ENCODE data around the gene TPR.
"Not testable (repeated sequence)": the region's sequence is repeated elsewhere in the genome, so short reads cannot be mapped to it uniquely, and the experiment has no call there.

TPR gene

DNA sequence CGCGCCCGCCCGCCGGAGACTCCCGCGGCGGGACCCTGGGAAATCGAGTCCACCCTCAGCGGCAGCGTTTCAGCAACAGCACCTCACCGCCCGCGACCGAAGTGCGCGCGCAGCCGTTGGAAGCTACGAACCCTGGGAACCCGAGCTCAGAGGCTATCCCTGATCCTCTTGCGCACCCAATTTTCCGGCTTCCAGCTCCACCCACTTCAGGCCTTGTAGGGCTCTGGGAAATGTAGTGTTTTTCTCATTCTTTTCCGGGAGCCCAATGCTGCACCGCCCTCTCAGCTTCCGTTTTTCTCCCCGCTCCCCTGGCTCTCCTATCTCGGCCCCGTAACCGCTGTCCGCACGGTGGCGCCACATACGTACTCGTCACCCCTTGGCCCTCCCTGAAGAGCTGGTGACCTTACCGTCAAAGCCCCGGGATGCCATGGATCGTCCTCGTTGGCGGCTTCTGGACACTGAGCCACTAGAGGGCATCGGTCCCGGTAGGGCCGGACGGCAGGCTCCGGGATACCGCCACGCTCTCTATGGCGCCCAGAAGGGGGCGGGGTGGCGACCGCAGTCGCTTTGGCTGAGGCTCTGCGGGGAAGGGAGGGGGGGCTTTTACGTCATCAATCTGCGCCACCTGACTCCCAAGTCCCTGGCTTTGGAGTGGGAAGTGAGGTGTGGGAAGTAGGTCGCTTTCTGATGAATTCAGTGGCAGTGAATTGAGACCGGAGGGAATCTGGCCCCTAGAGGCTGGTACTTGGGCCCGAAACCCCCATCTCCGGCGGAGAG lies at the start of gene TPR, which contains the start of gene ODR4:
Gene TPR (minus strand): TSS at position 102 of the 777 bp plus-strand sequence. CDS start 225 bp downstream, outside the sequence.
Gene ODR4 (plus strand): TSS at position 687 of the 777 bp plus-strand sequence. CDS start 3,948 bp downstream, outside the sequence.
- DNase-seq (ENCODE audit: low spot score): peak; percentile 100

DNA sequence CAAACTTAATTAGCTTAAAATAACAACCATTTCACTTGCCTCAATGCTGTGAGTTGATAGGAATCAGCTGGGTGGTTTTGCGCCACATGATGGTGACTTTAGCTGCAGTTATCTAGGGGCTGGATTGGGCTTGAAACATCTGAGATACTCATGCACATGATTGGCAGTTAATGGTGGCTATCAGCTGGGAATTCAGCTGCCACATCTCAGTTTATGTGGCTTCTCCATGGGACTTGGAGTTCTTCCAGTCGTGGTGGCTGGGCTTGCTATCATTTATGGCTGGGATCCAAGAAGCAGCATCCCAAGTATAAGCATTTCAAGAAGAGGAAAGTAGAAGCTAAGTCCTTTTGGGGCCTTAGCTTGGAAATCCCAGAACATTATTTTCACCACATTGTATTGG lies 49.5 kb upstream of the TPR start:
- DNase-seq (ENCODE audit: low spot score): no peak

DNA sequence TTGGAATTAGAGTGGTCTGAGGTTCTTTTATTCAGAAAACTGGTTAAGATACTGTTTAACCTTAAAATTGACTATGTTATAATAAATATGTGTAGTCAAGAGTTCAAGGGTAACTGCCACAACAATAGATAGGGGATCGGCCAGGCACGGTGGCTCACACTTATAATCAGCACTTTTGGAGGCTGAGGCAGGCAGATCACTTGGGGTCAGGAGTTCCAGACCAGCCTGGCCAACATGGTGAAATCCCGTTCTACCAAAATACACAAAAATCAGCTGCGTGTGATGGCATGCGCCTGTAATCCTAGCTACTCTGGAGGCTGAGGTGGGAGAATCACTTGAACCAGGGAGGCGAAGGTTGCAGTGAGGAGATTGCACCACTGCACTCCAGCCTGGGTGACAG lies 46.4 kb upstream of the TPR start:
- no peak for DNase-seq (ENCODE audit: low spot score)

DNA sequence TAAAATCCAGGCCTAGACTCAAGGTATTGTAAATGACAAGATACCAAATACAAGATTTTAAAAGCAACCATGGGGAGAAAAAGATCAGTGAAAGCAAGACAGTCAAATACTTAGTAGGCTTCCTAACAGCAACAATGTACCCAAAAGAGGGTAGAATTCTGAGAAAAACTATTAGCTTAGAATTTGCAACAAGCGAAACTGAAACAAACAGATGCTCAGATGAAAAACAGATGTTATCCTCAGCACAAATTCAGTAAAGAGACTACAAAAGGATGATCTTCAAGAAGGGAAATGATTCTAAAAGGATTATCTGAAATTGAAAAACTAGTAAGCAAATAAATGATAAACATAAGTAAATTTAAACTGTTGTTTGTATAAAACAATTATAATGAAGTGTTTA lies 45.9 kb upstream of the TPR start:
- DNase-seq (ENCODE audit: low spot score): no peak

DNA sequence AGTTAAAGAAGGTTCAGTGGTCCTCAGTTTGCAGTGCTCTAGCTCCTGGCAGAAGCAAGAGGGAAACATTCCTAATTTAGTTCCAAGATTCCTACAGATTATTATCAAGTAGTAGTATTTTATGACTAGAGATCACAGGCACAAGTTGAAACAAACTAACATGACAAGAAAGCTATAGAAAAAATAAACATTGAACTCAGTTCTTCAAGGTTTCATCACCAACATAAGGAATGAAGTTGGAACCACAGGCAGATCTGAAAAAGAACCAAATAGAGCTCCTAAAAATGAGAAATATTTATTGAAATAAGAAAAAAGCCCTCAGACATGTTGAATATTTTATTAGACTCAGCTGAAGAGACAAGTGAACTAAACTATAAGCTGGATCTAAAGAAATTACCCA lies 45.3 kb upstream of the TPR start:
- no peak for DNase-seq (ENCODE audit: low spot score)

DNA sequence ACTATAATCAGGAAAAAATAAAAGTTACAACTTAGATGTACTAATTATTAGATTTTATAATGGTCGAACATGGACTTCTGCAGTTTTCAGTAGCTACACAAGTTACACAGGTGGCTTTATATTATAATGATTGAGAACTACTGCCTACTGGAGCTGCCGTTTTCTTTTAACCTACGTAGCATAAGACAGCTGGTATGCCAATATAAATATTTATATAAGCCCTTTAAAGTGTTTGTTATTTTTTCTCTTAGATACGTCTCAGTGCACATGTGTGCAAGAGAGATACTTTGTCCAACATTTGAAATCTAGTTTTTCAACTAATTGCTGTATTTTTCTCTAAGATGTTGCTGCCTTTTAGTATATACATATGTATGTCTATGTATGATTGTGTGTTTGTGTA lies 43.5 kb upstream of the TPR start:
- no peak for DNase-seq (ENCODE audit: low spot score)

DNA sequence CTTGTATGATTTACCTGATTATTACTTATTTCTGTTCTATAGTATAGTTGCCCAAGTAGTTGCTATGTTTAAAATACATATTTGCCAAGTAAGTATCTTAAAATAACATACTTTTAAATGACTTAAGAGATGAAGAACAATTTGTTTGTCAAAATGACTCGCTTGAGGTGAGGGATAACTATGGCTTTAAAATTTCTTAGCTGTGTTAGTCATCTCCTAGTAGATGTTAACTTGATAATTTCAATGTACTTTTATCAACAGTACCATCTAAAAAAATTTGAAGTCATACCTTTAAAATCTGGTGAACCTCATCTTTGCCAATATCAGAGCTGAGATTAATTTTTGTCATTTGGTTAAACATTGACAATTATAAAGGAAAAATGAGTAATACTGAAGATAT lies 38.3 kb upstream of the TPR start:
- DNase-seq (ENCODE audit: low spot score): no peak

DNA sequence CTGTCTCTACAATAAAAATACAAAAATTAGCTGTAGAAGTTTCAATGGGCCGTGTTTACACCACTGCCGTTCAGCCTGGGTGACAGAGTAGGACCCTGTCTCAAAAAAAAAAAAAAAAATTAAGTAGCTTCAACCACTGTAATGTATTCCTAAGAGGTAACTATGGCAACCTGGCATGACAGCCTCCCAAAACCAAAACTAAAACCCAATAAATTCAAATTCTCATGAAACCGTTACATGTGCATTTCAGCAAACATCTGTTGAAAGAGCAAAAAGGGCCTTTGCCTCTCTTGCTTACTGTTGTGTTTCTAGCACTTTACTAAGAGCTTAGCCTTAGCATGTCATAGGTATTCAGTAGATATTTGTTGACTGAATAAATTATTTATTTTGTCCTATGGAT lies 34.0 kb upstream of the TPR start:
- no peak for DNase-seq (ENCODE audit: low spot score)

DNA sequence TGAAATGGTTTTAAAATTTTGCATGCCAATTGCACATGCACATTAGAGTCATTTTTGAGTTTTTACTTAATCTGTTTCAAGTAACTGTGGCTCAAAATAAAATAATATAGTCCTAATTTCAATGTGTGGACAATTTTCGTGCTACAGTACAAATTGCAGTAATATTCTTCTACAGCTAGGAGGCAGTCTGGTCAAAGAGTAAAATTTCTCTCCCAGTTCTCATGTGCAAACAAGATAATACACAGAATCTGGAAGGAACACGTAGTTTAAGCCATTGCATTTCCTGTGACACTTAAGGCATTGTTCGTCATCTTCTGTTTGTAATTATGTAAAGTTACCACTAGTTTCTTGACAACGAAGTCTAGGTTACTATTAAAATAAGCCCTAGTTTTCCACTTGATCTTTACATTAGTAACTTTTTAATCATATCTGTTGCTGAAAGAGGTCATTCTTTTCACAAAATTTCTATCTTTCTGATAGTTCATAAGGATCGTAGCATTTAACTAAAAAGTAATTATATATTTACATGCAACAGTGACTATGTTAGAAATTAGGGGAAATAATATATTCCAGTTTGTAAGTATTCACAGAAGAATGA lies 29.5 kb upstream of the TPR start:
- DNase-seq (ENCODE audit: low spot score): peak; percentile 85

DNA sequence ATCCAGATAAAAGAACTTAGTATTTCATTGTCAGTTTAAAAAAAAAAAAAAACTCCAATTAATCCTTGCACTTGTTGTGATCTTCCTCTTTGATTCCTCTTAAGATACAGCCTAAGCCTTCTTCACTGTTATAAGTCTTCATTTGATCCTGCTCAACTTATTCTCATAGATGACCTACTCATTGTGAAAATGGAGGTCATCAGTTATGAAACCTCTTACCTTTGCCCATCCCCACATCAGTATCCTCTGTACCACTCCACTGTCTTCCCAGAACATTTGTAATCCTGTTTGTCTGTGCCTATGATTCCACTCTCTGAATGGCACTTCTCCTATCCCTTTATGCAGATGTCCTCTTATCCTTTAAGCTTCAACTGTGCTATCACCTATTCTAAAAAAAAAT lies 28.6 kb upstream of the TPR start:
- no peak for DNase-seq (ENCODE audit: low spot score)

DNA sequence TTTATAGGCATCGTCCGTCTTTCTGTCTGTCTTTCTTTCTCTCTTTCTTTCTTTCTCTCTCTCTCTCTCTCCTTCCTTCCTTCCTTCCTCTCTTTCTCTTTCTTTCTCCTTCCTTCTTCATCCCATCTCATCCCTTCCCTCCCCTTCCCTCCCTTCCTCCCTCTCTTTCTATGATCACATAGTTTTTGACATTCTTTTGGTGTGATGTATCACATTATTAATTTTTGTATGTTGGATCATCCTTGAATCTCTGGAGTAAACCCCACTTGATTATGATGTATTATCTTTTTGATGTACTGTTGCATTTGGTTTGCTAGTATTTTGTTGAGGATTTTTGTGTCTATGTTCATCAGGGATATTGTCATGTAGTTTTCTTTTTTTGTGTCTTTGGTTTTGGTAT lies 26.4 kb upstream of the TPR start:
- not testable (repeated sequence) for DNase-seq (ENCODE audit: low spot score)

DNA sequence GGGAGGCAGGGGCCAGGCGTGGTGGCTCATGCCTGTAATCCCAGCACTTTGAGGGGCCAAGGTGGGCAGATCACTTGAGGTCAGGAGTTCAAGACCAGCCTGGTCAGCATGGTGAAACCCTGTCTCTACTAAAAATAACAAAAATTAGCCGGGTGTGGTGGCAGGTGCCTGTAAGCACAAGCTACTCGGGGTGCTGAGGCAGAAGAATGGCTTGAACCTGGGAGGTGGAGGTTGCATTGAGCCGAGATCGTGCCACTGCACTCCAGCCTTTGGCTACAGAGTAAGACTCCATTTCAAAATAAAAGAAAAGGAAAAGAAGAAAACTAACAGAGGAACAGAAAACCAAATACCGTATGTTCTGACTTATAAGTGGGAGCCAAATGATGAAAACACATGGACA lies 17.7 kb upstream of the TPR start:
- DNase-seq (ENCODE audit: low spot score): not testable (repeated sequence)

DNA sequence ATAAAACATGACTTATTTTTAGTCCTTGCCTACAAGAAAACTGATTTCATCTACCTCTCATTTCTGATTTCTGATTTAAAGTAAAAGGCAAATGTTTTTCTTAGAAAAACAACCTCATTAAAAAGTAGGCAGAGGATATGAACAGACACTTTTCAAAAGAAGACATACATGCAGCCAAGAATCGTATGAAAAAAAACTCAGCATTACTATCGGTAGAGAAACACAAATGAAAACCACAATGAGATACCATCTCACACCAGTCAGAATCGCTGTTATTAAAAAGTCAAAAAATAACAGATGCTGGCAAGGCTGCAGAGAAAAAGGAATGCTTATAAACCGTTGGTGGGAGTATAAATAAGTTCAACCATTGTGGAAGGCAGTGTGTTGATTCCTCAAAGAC lies 16.8 kb upstream of the TPR start:
- DNase-seq (ENCODE audit: low spot score): no peak

DNA sequence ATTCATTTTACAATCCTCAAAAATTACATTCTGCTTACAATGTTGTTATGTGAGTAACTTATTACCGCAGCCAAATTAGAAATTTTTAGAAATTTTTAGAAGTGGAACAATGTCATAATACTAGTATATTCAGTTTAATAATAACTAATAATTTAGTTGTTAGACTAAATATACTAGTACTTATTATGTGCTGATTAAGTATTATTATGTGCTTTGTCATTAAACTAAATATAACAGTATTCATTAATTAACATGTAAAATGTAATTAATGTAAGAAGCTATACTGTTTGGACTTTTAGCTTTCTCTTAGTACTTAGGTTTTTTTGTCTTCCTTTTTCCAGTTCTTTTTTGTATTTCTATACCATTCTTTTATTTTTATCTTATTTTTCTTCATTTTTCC lies 15.9 kb upstream of the TPR start:
- no peak for DNase-seq (ENCODE audit: low spot score)

DNA sequence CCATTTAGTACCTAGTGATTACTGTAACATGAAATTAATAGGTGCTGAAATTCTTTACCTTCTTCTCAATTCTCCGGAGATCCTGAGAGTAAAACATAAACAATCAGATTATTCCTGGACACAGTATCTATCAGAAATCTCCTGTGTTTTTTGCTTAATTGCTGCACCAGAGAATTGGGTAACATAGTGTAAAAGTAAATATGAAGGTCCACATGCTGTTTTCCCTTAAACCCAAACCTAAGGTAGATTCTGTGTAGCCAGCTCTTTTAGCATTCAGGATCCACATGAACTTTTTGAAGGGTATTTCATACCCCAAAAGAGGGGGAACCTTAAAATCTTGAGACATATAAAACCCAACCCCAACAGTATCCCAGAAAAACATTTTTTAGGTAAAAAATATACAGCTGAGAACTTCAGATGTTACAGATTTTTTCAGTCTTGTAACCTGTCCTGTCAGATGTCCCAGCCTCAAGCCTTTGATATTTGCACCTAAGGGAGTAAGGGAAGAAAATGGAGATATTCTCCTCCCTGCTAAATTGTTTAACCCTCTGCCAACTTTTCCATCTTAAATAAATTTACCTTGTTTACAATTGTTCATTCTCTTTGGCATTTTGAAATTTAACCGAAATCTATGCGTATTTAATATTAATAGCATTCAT lies 11.8 kb upstream of the TPR start:
- no peak for DNase-seq (ENCODE audit: low spot score)

DNA sequence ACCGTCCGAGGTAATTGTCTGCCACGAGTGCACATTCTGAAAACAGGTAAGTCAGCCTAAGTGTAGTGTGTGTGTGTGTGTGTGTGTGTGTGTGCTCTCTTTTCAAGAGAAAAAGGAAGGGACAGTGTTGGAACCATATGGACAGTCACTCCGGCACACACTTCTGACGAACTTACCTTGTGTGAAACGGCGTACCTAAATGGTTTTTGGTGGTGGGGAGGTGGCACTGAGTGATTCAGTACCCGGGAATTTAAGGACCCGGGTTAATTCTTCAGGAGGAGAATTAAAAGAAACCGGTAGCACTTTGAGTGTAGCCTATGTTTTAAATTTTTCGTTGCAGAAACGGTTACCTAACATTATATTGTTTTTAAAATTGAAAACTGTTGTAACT lies 871 bp upstream of the TPR start:
- DNase-seq (ENCODE audit: low spot score): no peak

DNA sequence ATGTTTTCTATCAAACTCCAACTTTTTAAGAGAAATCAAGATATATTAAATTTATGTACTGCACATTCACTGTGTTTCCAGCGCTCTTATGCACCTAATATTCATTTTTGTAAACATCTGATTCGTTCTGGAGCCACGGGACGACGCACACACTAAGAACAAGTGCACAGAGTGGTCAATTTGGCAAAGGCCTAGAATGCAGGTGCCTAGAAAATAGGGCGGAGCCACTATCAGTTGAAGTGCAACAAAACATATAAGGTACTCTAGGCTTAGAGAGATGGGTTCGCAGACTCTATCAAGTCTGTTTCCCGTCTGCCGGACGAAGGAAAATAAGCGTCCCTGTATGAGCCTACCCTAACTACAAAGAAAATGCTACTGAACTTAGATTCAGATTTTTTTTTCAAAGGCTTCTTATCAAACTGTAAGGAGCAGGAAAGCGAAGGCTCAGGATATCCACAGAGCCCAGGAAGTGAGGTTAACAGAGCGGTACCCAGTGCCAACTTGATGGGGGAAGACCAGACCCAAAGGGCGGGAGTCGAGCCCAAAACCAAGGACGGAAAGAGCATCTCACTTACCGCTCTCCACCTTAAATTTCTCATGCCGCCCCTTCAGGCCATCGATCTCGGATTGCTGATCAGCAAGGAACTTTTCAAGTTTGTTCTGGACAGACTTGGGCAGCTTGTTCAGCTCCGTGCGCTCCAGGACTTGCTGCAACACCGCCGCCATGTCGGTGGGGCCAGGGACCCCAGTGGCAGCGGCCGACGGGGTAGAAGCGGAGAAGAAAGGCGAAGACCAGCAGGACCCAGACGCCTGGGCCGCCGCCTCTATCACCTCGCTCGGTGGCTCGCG lies 526 bp downstream of the TPR start:
- peak; percentile 13 for DNase-seq (ENCODE audit: low spot score)

DNA sequence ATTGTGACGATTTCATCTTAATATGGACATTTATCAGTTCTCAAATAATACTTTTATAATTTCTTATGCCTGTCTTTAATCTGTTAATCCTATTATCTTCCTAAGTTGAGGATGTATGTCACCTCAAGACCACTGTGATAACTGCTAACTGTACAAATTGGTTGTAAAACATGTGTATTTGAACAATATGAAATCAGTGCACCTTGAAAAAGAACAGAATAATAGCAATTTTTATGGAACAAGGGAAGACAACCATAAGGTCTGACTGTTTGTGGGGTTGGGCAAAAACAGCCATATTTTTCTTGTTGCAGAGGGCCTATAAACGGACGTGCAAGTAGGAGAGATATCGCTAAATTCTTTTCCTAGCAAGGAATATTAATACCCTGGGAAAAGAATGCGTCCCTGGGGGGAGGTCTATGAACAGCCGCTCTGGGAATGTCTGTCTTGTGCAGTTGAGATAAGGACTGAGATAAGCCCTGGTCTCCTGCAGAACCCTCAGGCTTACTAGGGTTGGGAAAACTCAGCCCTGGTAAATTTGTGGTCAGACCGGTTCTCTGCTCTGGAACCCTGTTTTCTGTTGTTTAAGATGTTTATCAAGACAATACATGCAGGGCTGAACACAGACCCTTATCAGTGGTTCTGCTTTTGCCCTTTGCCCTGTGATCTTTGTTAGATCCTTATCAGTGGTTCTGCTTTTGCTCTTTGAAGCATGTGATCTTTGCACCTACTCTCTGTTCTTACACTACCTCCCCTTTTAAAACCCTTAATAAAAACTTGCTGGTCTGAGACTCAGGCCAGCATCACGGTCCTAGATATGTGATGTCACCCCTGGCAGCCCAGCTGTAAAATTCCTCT lies 27.0 kb downstream of the TPR start:
- not testable (repeated sequence) for DNase-seq (ENCODE audit: low spot score)

DNA sequence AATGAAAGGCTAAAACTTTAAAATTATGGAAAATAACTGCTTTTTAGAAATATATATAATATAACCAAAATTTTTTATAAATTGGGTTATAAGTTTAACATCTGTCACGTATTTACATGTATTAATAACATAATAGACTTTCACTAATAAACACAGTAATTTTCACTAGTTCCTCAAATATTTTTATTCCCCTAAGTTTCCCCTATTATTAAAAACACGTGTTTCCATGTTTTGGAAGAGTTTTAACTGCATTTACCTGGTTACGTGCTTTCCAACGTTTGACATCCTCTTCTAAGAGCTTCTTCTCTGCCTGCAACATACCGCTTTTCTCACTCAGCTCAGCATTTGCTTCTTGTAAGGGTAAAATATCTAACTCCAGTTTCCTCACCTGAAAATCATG lies 34.3 kb downstream of the TPR start:
- no peak for DNase-seq (ENCODE audit: low spot score)

DNA sequence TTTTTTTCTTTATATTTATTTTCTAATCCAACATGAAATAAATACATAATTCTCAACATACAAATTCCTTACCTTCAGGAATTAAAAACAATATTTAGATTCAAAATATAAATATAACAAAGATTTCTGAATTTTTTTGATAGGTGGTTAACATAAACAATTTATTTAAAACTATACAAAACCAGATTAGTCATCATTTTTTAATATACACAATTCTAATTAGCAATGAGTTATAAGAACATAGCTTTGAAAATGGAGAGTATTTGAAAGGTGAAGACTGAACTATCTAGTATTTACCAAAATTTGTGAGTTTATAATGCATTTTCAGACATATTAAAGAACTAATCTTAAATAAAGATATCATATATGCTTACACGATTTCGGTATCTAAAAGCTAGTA lies 37.5 kb downstream of the TPR start:
- no peak for DNase-seq (ENCODE audit: low spot score)

DNA sequence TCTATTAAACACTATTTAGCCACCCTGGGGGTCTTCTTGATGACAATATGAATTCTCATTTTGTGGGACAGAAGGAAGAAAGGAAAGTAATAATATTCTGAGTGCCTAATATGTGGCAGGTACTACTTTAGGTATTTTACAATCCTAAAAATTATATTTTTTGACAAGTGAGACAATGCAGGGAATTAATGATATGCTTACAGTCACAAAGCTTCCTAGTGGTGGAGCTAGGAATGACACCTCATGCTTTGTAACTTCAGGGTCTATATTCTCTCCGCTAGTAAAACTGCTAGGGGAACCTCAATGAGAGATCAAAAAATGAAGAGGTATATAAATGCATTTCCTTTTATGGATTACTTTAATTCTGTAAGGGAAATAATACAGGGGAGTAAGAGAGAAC lies 44.3 kb downstream of the TPR start:
- DNase-seq (ENCODE audit: low spot score): no peak

Measured in COLO829 (cell line).